Trophoblast cell (in vitro differentiated cells and primary cell): ENCODE measurements around the gene KCND2.
"Not testable (repeated sequence)": the region's sequence is repeated elsewhere in the genome, so short reads cannot be mapped to it uniquely, and the experiment has no call there.

Experiments
- DNase-seq, 2 donors: peaks; one replicate each; pipeline ENCODE4 v3.0.0-alpha.2; 2016
- H2AFZ ChIP-seq: 2 replicates; pipeline ENCODE4 v1.6.1; 2013; ENCODE audit warnings: low read length, moderate library complexity, mild to moderate bottlenecking; ENCODE audit not compliant: insufficient read depth, poor library complexity
- H2AK5ac ChIP-seq: 2 replicates; pipeline ENCODE4 v1.6.1; 2013; ENCODE audit warnings: mild to moderate bottlenecking, low read length
- H2BK120ac ChIP-seq: 2 replicates; pipeline ENCODE4 v1.6.1; 2013; ENCODE audit warnings: low read length, mild to moderate bottlenecking, moderate library complexity; ENCODE audit not compliant: insufficient read depth, poor library complexity
- H2BK12ac ChIP-seq: 2 replicates; pipeline ENCODE4 v1.6.1; 2013; ENCODE audit warnings: mild to moderate bottlenecking, low read length, moderate library complexity
- H2BK5ac ChIP-seq: 2 replicates; pipeline ENCODE4 v1.6.1; 2013; ENCODE audit warnings: low read length, low read depth, moderate library complexity, mild to moderate bottlenecking; ENCODE audit not compliant: poor library complexity
- H3K14ac ChIP-seq: 2 replicates; pipeline ENCODE4 v1.6.1; 2013; ENCODE audit warnings: mild to moderate bottlenecking, low read length
- H3K18ac ChIP-seq: 2 replicates; pipeline ENCODE4 v1.6.1; 2013; ENCODE audit warnings: mild to moderate bottlenecking, low read length
- H3K23ac ChIP-seq: 2 replicates; pipeline ENCODE4 v1.6.1; 2013; ENCODE audit warnings: low read length
- H3K27ac ChIP-seq: 2 replicates; pipeline ENCODE4 v1.5.1; 2013; ENCODE audit warnings: low read depth, mild to moderate bottlenecking, inconsistent platforms, low read length, moderate library complexity
- H3K27me3 ChIP-seq: 2 replicates; pipeline ENCODE4 v1.6.1; 2013; ENCODE audit warnings: inconsistent platforms, mild to moderate bottlenecking, low read length, moderate library complexity; ENCODE audit not compliant: insufficient read depth
- H3K36me3 ChIP-seq, 2 experiments: 1 replicate in 1 of 2; 2 replicates in 1 of 2; pipeline ENCODE4 v1.6.1; 2013; ENCODE audit warnings: low read length in 2 of 2, mild to moderate bottlenecking in 2 of 2, moderate library complexity in 1 of 2; ENCODE audit not compliant: insufficient read depth in 2 of 2, control insufficient read depth in 1 of 2
- H3K4ac ChIP-seq: 2 replicates; pipeline ENCODE4 v1.6.1; 2013; ENCODE audit warnings: low read depth, mild to moderate bottlenecking, low read length, moderate library complexity
- H3K4me1 ChIP-seq, 2 experiments: 1 replicate in 1 of 2; 2 replicates in 1 of 2; pipeline ENCODE4 v1.6.1; 2013; ENCODE audit warnings: low read length in 2 of 2, mild to moderate bottlenecking in 2 of 2, moderate library complexity in 1 of 2; ENCODE audit not compliant: insufficient read depth in 2 of 2, control insufficient read depth in 1 of 2
- H3K4me2 ChIP-seq: 2 replicates; pipeline ENCODE4 v1.6.1; 2013; ENCODE audit warnings: inconsistent platforms, mild to moderate bottlenecking, low read length, moderate library complexity
- H3K4me3 ChIP-seq: 2 replicates; pipeline ENCODE4 v1.5.1; 2013; ENCODE audit warnings: mild to moderate bottlenecking, low read depth, low read length, inconsistent platforms
- H3K79me1 ChIP-seq: one replicate; pipeline ENCODE4 v1.6.1; 2013; ENCODE audit warnings: low read length
- H3K79me2 ChIP-seq: 2 replicates; pipeline ENCODE4 v1.6.1; 2013; ENCODE audit warnings: low read length, mild to moderate bottlenecking; ENCODE audit not compliant: control insufficient read depth, insufficient read depth, poor library complexity
- H3K9ac ChIP-seq: 2 replicates; pipeline ENCODE4 v1.6.1; 2013; ENCODE audit warnings: mild to moderate bottlenecking, low read length
- H3K9me3 ChIP-seq: 2 replicates; pipeline ENCODE4 v1.6.1; 2013; ENCODE audit warnings: low read depth, mild to moderate bottlenecking, control low read depth, inconsistent platforms, low read length; ENCODE audit not compliant: insufficient read depth
- H4K12ac ChIP-seq: 2 replicates; pipeline ENCODE4 v1.6.1; 2013; ENCODE audit warnings: low read depth, mild to moderate bottlenecking, low read length, moderate library complexity
- H4K8ac ChIP-seq: 2 replicates; pipeline ENCODE4 v1.6.1; 2013; ENCODE audit warnings: low read depth, mild to moderate bottlenecking, low read length, moderate library complexity
- H4K91ac ChIP-seq: one replicate; pipeline ENCODE4 v1.6.1; 2013; ENCODE audit warnings: low read depth, mild to moderate bottlenecking, low read length, moderate library complexity
- WGBS: extraction: QIAGEN DNeasy Blood & Tissue Kit; methylation state at CpG from one replicate; pipeline ENCODE4 v1.1.7; 2013; ENCODE audit warnings: missing lambda C conversion rate; ENCODE audit not compliant: insufficient read length, insufficient coverage; ENCODE audit errors: extremely low coverage; 5-methylcytosine and 5-hydroxymethylcytosine counted together

Gene KCND2

GRCh38 chr7:120567204-120567603 is 294.2 kb downstream of the KCND2 start:
- Histone ChIP-seq H3K36me3 (no peaks in the 10 kb centered on the region), H3K79me1 (no peaks in the 10 kb centered on the region), H3K9ac (no peak overlapping the region), H3K18ac (no peak overlapping the region), H2BK120ac (no peak overlapping the region), H2BK12ac (no peak overlapping the region), H3K27me3 (no peaks in the 10 kb centered on the region), H3K79me2 (no peaks in the 10 kb centered on the region), H3K27ac (no peak overlapping the region), H3K9me3 (no peaks in the 10 kb centered on the region), H4K8ac (no peak overlapping the region), H3K4ac (no peak overlapping the region), H4K12ac (no peak overlapping the region), H3K23ac (no peak overlapping the region), H3K4me2 (no peak overlapping the region), H3K4me3 (no peak overlapping the region), H3K14ac (no peak overlapping the region), H2AK5ac (no peak overlapping the region), H4K91ac (no peak overlapping the region), H2AFZ (no peak overlapping the region), H3K4me1 (no peaks in the 10 kb centered on the region), H2BK5ac (no peak overlapping the region)
- no peak for DNase-seq

GRCh38 chr7:120578657-120579056 is 305.7 kb downstream of the KCND2 start:
- H3K79me1 ChIP-seq, H2BK12ac ChIP-seq, H3K4me2 ChIP-seq, H4K12ac ChIP-seq, H3K9ac ChIP-seq, H3K27ac ChIP-seq, H4K8ac ChIP-seq, H2BK120ac ChIP-seq, H3K79me2 ChIP-seq, H3K4me3 ChIP-seq, H3K18ac ChIP-seq, H2AK5ac ChIP-seq, H2AFZ ChIP-seq, H3K14ac ChIP-seq, H3K4me1 ChIP-seq, H3K4ac ChIP-seq, H3K9me3 ChIP-seq, H2BK5ac ChIP-seq, H4K91ac ChIP-seq, H3K27me3 ChIP-seq, H3K36me3 ChIP-seq, H3K23ac ChIP-seq: not testable (repeated sequence)
- no CpG with 5 or more reads among the region's 4 CpGs for WGBS
- DNase-seq: peak in 1 of 2 donors; percentile 30

GRCh38 chr7:120582916-120583315 is 309.9 kb downstream of the KCND2 start:
- Histone ChIP-seq H3K14ac (no peak overlapping the region), H2BK120ac (no peak overlapping the region), H3K79me1 (no peaks in the 10 kb centered on the region), H3K36me3 (no peaks in the 10 kb centered on the region), H4K8ac (no peak overlapping the region), H3K4me2 (no peak overlapping the region), H2BK5ac (no peak overlapping the region), H3K27me3 (no peaks in the 10 kb centered on the region), H3K9me3 (no peaks in the 10 kb centered on the region), H4K91ac (no peak overlapping the region), H3K9ac (no peak overlapping the region), H4K12ac (no peak overlapping the region), H3K4me3 (no peak overlapping the region), H3K27ac (no peak overlapping the region), H3K4me1 (no peaks in the 10 kb centered on the region), H2BK12ac (no peak overlapping the region), H3K4ac (no peak overlapping the region), H2AK5ac (no peak overlapping the region), H3K23ac (no peak overlapping the region), H3K18ac (no peak overlapping the region), H3K79me2 (no peaks in the 10 kb centered on the region), H2AFZ (no peak overlapping the region)
- DNase-seq: peak in 1 of 2 donors; percentile 64
- WGBS: no CpG with 5 or more reads among the region's 4 CpGs

DNA sequence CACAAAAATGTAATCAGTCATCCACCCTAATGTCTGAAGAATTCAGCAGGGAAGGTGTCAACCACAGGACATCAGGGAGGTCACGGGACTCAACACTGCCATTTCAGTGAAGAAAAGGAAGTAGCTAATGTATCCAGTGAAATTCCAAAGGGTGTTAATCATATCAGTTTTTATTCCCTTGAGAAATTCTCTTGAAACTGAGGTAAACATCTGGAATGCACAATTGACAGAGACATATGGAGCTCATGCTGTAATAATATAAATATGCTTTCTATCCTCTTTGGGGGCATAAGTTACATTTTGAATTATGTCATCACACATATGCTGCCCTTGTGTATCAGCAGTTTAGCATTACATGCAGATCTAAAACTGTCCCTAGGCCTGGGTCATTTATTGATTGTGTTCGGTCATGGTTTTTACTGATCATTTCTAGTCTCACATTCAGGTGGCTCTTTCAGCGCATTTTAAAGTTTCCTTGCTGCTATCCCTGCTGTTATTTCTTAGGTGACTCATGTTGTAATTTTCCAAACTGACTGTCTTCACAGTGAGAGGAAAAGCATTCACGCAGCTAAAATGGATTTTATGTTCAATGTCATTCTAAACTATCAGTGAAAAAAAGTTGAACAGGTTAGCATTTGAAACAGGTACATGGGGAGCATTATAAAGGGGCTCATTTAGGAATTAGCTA is 311.1 kb downstream of the KCND2 start:
- no peaks in the 10 kb centered on the region for H3K79me2 ChIP-seq
- H2AK5ac ChIP-seq: no peak overlapping the region
- no peak overlapping the region for H4K12ac ChIP-seq
- no peaks in the 10 kb centered on the region for H3K9me3 ChIP-seq
- H2BK5ac ChIP-seq: no peak overlapping the region
- no peaks in the 10 kb centered on the region for H3K27me3 ChIP-seq
- H3K4me1 ChIP-seq: no peaks in the 10 kb centered on the region
- no peaks in the 10 kb centered on the region for H3K36me3 ChIP-seq
- WGBS: no CpG with 5 or more reads among the region's 4 CpGs
- no peak overlapping the region for H2BK12ac ChIP-seq
- no peak overlapping the region for H3K4me2 ChIP-seq
- no peak overlapping the region for H3K23ac ChIP-seq
- no peak overlapping the region for H2BK120ac ChIP-seq
- H4K91ac ChIP-seq: no peak overlapping the region
- peak overlapping the region; percentile 25 for H3K27ac ChIP-seq
- H3K79me1 ChIP-seq: no peaks in the 10 kb centered on the region
- no peak overlapping the region for H4K8ac ChIP-seq
- H3K4ac ChIP-seq: no peak overlapping the region
- no peak overlapping the region for H3K18ac ChIP-seq
- no peak overlapping the region for H3K9ac ChIP-seq
- no peak overlapping the region for H2AFZ ChIP-seq
- no peak overlapping the region for H3K14ac ChIP-seq
- no peak overlapping the region for H3K4me3 ChIP-seq
- peak; percentile 79 to 93 for DNase-seq
